ENCODE measurements around the gene CCDC71.

Gene CCDC71

DNA sequence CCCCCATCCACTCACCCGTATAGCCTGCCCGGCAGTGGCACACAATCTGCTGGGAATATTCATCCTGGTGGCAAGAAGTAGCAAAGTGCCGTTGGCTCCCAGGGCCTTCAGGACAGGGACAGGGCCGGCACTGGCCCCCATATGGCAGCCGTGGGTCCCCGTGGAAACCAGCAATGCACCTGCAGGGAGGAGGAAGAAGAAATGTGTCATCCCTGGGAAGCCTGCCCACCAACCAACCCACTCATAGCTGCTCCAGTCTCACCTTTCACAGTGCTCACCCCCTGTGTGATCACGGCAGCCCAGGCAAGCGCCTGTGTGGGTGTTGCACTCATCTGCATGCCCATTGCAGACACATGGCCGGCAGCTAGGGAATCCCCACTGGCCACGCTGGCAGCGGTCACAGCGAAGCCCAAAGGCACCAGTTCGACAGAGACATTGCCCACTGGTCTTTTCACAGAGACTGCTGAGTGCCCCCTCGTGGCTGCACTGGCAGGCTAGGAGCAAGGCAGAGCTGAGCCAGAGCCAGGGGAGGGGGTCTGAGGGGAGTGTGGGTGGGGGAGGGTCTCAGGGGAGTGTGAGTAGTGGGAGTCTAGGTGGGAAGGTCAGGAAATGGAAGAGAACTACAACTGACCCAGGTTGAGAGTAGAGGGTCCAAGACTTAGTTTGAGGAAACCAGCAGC lies 41.0 kb downstream of the CCDC71 start:
- DNase-seq: no peak

DNA sequence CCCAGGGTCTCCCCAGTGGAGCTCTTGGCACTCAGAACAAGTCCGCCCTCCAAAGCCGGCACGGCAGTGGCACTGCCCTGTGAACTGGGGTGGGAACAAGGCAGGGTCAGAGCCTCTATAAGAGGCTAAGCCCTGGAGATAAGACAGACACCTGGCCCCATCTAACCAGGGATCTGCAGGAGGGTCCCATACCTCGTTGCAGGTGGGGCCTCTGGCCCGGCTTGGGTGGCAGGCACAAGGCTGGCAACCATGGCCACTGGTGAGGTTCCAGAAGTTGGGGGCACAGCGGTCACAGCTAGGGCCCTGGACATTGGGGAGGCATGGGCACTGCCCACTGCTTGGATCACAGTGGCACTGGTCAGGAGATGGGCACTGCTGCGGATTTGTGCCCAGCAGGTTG lies 41.9 kb downstream of the CCDC71 start:
- no peak for DNase-seq

DNA sequence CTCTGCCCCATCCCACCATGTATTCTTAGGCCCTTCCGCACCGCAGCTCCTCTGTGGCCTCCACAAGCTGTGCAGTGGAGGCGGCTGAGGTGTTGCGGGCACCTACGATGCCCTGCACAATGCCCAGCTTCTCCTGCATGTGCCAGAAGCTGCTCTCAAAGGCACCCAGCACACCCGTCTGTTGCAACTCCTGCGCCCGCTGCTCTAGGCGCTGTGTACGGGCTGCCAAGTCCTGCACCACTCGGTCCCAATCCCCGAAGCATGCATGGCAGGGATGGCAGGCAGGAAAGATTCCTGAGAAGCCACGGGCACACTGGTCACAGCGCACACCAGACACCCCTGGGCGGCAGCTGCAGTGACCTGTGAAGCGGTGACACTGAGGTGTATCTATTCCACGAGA lies 42.4 kb downstream of the CCDC71 start:
- DNase-seq: no peak

DNA sequence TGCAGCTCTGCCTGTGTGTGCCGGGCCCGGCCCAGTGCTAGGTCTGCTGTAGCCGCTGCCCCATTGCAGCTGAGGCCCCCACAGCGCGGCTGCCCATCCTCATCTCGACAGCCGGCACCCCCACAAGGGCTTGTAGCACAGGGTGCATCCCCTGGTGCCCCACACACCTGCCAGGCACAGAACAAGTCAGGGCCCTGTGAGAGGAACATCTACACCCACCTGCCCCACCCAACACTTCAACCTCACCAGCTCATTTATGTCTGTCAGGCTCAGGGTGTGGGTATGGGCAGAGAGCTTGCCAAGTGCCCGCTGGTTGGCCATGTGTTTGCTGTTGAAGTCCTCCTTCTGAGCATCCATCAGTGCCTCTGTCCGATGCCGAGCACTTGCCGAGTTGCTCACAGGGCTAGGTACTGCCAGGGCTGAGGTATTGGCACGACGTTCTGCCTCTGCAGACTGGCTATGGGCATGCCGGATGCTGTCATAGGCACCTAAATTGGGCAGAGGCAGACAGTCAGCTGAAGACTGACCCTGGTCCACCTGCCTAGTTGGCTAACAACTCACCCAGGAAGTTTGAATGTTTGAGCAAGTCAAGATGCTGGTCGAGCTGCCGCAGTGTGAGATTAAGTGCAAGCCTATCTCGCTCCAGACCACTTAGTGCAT lies 43.1 kb downstream of the CCDC71 start:
- no peak for DNase-seq

DNA sequence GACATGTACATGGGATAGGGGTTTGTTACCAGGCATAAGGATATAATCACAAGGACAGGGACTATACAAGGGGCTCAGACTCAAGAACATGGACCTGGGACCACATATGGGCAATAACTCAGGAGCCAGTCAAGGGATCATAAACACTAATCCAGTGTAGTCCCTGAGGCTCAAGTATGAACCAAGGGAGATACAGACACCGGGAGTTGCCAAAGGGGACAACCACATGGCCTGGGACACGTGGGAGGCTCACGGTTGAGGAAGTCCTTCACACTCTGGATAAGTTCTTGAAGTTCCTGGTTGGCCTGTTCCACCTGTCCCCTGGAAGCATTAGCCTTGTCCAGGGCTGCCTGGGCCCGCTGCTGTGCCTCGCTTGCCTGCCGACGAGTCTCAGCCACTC lies 43.7 kb downstream of the CCDC71 start:
- no peak for DNase-seq

DNA sequence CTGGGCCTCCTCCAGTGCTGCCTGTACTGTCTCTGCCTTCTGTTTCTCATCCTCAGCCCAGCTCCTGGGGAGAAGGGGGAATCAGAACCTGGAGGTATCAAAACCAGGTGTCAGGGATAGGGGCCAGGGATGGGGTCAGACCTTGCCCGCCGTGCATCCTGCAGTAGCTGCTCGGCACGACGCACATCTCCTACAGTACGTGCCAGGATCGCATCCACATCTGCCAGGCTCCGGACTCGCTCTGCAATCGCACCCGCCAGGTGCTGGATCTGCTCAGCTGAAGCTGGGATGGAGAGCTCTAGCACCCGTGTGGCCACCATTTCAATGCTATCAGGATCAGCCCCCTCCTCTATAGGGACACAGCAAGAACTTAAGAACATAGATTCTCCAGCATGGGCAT lies 44.1 kb downstream of the CCDC71 start:
- no peak for DNase-seq

DNA sequence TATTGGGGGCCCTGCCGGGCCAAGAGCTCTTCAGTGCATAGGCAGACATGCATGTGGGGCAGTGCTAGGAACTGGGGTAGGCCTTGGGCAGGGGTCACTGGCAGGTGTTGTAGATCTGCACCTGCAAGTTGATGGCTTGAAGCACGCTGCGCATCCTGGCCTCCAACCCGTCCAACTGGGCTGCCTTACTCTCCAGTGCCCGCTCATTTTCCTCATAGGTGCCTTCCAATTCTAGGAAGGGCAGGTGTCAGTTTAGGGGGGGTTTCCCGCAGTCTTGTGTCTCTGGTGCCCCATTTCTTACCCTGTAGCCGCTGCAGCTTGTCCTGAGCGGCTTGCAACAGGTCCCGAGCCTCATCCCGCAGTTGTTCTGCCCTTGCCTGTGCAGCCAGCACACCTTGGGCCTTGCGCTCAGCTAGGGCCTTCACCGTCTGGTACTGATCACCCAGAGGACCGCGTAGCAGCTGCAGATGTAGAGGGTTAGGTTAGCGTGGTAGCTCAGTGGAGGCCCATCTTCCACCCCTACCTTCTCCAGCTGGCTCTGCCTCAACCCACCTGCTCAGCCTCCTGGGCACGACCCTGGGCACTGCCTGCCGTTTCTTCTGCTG lies 44.9 kb downstream of the CCDC71 start:
- DNase-seq: peak; percentile 41

DNA sequence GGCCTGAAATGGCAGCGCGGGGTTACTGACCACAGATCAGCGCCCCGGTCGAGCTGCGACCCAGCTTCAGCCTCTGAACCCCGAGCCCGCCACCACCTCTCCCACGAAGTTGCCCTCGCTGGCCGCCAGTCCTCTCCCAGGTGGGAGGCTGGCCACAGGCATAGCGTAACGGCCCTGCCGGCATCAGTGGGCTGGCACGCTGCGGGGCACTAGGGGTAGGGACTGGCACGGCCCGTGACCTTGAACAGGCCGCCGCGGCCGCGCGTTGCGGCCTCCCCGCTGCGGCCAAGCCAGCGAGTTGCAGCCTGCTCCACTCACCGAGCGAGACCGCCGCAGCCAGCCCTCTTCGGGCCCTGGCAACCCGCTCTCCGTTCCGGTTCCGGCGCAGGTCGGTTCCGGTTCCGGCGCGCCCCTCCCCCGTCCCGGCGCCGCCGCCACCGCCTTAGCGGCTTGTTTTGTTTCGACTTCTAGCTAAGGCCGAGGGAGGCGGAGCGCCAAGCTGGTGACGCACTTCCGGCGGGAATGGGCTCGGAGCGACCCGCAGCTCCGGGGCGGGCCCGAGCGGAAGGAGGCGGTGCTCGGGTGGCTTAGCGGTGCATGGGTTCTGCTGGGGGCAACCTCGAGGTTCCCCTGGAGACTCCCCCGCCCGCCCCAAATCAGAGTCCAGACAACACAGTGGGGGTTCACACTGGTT lies 45.5 kb downstream of the CCDC71 start, which contains the start of gene USP19:
Gene USP19 (minus strand): TSS at position 386 of the 694 bp plus-strand sequence. CDS start 1,678 bp downstream, outside the sequence.
- DNase-seq: peak; percentile 95

DNA sequence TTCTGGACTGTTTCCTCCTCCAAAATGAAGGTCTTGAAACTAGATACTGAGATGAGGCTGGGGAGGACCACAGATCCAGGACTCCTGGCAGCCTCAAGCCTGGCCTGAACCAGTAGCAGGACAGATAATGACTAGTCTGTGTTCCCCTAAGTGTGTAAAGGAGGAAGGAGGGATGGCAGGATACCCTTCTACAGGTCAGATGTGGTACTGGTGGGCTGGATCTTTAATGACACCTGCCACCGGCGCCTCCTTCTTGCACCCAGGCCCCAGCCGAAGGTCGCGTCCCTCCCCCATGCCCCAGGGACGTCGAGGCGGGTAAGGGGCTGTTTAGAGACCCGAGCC lies 46.1 kb downstream of the CCDC71 start:
- no peak for DNase-seq

DNA sequence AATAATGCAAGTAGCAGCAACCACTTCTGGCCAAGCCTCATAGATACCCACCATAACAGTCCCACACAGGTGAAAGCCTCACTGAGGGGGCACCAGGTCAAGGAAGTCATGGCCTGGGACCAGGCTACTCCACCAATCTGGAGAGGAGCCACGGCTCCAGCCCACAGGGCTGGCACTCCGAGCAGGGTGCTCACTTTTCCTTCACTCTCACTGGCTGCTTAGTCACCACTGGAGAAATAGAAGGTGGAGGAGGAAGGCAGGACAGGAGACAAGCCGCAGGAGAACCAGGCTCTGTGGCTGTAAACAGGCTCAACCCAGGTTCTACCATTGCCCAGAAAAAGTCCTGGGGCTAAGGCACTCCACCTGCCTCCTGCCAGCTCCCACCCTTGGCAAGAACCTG lies 46.7 kb downstream of the CCDC71 start:
- DNase-seq: no peak

DNA sequence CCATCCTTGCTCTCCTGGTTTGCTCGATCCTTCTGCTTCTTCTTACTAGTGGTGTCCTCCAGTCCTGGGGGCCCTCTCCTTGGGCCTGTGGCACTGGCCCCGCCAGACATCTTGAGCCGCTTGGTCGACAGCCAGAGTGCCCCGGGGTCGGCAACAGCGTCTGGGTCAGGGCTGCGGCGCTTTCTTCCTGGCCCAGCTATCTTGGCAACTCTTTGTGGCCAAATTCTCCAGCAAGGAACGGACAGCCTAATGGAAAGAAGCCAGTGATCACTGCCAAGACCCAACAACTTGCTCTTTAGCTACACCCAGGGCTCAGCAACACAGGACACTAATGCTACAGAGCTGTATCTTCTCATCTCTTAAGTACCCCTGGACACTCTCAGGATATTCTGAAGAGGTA lies 47.1 kb downstream of the CCDC71 start:
- no peak for DNase-seq

All from CD4-positive, alpha-beta T cell treated with Interleukin-15 for 1 hour (primary cell).